ENCODE data around the gene MEN1. TPM values are rescaled to one million over a fixed set of nuclear protein-coding genes. Genes with fewer than 3 reads are reported as not detected.
A peak's percentile ranks its signal among the peaks of the same experiment; 100 is the strongest.
"Not testable (repeated sequence)": the region's sequence is repeated elsewhere in the genome, so short reads cannot be mapped to it uniquely, and the experiment has no call there.

Gene MEN1
- total RNA-seq, 2 donors from 2014 or later, result 33.8 to 36.3 TPM

DNA sequence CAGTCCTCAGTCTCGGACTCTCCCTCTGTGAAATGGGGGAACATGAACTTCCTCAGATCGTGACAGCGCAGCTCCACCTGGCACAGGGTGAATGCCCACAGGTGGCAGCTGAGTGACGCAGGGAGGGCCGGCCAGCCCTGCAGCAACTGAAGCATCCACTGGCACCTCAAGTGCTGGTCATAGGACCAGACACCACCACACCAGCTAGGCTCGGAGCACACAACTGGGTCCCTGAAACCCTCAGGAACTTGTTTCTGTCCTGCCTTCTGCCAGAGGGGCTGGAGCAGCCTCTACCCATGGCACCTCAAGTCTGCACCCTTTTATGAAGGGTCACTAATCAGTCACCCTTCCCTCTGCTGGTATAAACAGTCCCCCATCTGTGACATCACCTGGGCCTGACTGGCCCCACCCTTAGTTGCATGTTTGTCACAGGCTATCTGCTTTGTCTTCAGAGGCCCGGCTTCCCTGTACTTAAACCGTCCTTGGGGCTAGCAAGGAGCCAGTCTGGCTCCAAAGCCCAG lies 41.5 kb upstream of the MEN1 start:
- Mint-ChIP-seq H3K4me1 (ENCODE audit: low read depth) (peaks cover 96% of the 10 kb centered on the region), H3K9me3 (no peaks in the 10 kb centered on the region), H3K36me3 (ENCODE audit: insufficient read depth in 2 of 2) (peaks cover 14% of the 10 kb centered on the region in 2 donors), H3K4me3 (peak overlapping the region; percentile 67 to 91), H3K27me3 (ENCODE audit: low read depth) (no peaks in the 10 kb centered on the region), H3K27ac (peak overlapping the region; percentile 90)
- DNase-seq, result no peak
- peak in 1 of 2 donors; percentile 6 for ATAC-seq (replicated peaks in 1 of 2)

DNA sequence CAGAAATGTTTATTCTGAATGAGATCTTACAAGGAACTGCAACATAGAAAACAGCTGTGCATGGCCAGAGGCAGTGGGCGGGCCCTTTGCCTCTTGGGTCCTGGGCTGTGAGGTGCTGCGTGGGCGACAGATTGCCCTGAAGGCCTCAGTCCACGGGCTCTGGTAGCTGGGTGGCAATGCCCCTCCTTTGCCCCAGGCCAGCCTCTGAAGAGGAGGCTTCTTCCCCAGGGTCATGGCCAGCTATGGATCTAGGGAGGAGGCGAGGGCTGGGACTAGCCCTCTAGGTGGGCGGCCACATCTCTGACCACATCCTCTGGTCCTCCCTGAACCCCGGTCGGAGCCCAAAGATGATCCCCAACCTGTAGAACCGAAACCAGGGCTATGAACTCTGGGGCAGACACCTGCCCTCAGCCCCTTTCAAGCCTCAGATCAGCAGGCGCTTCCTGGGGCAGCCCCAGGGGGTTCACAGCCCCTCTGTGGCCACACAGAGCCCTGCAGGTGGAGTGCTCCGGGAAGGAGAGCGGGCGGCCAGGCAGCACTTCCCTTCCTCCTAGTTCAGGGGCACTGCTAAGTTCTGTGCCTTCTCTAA lies 40.7 kb upstream of the MEN1 start:
- Mint-ChIP-seq H3K4me1 (ENCODE audit: low read depth) (peaks cover 90% of the 10 kb centered on the region), H3K27me3 (ENCODE audit: low read depth) (no peaks in the 10 kb centered on the region), H3K36me3 (ENCODE audit: insufficient read depth in 2 of 2) (peaks cover 14% of the 10 kb centered on the region in 2 donors), H3K4me3 (peak overlapping the region; percentile 67 to 91), H3K27ac (peak overlapping the region; percentile 85), H3K9me3 (no peaks in the 10 kb centered on the region)
- DNase-seq (peak; percentile 76 to 80), ATAC-seq (replicated peaks in 1 of 2) (peak; percentile 58 to 66)

DNA sequence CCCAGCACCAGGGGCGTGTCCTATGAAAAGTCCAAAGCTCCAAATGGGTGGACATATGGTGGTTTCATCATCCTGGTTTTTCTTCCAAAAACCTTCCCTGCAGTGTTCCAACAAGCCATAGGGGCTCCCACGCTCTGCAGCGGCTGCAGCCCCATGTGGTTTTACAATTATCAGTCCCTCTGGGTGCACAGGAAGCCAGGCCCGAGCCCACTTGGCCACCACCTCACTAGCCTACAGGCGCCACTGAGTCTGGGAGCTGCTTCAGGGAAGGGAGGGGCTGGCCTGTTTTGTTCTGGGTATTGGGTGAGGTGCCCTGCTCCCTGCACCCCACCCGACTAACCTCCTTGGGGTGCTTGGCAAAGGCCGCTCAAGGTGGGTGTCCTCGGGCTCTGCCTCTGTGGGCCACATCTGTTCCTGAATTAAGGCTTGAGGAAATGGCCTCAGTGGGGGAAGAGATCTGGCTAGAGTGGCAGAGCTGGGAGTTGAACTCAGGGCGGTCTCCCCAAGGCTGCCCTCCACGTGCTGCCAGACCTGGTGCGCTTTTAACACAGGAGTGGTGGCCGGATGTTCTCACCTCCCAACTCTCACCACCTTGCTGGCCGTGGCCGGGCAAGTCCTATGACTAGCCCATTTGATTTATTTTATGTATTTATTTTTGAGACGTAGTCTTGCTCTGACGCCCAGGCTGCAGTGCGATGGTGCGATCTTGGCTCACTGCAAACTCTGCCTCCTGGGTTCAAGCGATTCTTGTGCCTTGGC lies 39.4 kb upstream of the MEN1 start:
- DNase-seq, result no peak
- Mint-ChIP-seq H3K27ac (no peak overlapping the region), H3K4me1 (ENCODE audit: low read depth) (peaks cover 84% of the 10 kb centered on the region), H3K9me3 (no peaks in the 10 kb centered on the region), H3K36me3 (ENCODE audit: insufficient read depth in 2 of 2) (peaks cover 6 to 8% of the 10 kb centered on the region in 2 donors), H3K4me3 (no peak overlapping the region), H3K27me3 (ENCODE audit: low read depth) (no peaks in the 10 kb centered on the region)
- no peak for ATAC-seq (replicated peaks in 1 of 2)

DNA sequence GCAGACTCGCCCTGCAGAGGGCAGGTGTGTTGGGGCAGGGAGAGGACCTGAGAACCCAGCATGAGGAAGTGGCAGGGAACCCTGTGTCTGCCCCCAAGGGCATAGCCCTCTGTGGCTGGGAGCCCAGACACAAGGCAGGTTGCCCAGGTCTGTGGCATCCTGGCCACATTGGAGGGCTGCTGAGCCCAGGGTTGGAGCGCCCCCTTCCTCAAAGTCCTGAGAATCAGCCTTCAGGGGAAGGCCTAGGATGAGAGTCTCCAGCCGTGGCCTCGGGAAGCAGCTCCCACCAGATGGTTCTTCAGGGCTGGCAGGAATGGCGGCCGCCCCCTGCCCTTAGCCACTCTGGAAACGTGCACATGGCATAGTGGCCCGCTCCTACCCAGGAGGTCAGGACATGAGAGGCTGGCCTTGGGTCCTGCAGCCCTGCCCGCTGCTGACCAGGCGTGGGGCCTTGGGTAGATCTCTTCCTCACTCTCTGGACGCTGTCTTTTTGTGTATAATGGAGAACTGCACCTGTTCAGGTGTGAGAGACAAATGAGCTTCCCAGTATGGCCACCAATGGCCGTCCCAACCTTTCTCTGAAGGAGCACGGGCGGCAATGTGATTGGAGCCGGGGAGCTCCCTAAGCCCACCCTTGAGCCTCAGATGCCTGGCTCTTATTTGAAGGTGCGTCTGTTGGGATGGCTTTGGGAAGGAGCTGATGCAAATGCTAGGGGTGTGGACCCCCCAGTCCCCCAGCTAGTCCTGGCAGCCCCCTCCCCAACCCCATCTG lies 38.7 kb upstream of the MEN1 start:
- ATAC-seq (replicated peaks in 1 of 2), result no peak
- DNase-seq, result no peak
- H3K27ac Mint-ChIP-seq, result no peak overlapping the region
- H3K36me3 Mint-ChIP-seq (ENCODE audit: insufficient read depth in 2 of 2), result peaks cover 2 to 3% of the 10 kb centered on the region in 2 donors
- H3K4me3 Mint-ChIP-seq, result no peak overlapping the region
- H3K9me3 Mint-ChIP-seq, result no peaks in the 10 kb centered on the region
- H3K4me1 Mint-ChIP-seq (ENCODE audit: low read depth), result peaks cover 77% of the 10 kb centered on the region
- H3K27me3 Mint-ChIP-seq (ENCODE audit: low read depth), result no peaks in the 10 kb centered on the region

DNA sequence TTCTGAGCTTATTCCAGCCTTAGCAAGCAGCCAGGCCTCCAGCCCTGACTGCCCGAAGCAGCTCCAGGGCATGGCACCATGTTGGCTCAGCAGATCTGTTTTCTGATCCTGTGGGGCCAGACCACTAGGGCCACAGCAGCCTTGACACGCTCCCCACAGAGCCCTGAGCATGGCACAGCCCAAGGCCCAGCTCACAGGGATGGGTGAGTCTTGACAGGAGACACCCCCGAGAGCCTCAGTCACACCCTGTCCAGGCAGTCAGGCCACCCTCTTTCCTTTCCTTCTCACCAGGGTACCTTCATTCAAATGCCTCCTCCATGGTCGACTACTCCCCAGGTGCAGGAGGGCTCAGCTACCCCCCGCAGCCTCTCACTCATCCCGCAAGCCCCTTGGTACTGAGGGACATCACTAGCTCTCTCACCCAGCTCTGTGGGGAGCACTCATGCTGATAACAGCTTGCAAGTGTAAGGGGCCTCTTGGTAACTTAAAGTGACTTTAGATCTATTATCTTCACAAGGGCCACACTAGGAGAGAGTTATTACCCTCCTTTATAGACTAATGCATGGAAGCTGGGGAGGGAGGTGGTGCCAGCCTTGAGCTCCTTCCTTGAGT lies 38.0 kb upstream of the MEN1 start:
- ATAC-seq (replicated peaks in 1 of 2) (no peak), DNase-seq (no peak)
- Mint-ChIP-seq H3K27me3 (ENCODE audit: low read depth) (no peaks in the 10 kb centered on the region), H3K36me3 (ENCODE audit: insufficient read depth in 2 of 2) (peaks cover 2 to 3% of the 10 kb centered on the region in 2 donors), H3K4me3 (no peak overlapping the region), H3K4me1 (ENCODE audit: low read depth) (peaks cover 77% of the 10 kb centered on the region), H3K27ac (peak overlapping the region; percentile 72), H3K9me3 (no peaks in the 10 kb centered on the region)

DNA sequence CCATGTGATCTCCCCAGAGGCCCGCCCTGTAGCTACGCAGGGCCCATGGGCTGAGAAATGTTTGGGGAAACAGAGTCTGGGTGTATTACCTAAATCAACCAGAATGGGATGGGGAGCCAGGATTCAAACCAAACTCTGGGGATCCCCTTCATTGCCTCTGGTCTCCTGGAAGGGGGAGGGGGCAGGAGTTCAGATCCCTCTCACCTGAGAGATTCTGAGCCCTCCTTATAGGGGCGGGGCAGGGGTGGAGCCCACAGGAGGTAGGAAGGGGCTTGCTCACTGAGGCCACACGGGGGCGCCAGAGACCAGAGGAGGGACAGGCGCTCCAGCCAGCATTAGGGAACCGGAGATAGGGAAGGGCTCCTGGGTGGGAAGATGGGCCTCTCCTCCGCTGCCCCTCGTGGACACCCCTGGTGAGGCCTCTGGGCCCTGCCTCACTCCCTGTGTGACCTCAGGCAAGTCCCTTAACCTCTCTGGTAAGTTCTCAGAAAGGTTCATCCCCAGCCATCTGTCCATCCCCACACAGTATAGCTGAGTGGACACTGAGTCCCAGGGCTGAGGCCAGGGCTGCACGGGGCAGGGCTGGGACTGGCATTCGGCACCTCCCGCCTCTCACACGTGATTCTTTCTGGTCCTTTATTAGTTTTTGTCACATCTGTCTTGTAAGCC lies 36.8 kb upstream of the MEN1 start:
- peaks cover 69% of the 10 kb centered on the region for H3K4me1 Mint-ChIP-seq (ENCODE audit: low read depth)
- peak overlapping the region; percentile 48 for H3K27ac Mint-ChIP-seq

DNA sequence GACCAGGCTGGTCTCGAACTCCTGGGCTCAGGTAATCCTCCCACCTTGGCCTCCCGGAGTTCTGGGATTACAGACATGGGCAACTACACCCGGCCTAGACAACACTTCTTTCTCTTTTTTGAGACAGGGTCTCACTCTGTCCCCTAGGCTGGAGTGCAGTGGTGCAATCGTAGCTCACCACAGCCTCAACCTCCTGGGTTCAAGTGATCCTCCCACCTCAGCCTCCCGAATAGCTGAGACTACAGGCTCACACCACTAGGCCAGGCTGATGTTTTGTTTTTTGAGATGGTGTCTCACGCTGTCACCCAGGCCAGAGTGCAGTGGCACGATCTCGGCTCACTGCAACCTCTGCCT lies 35.4 kb upstream of the MEN1 start:
- DNase-seq; H3K36me3 Mint-ChIP-seq (ENCODE audit: insufficient read depth in 2 of 2); H3K27me3 Mint-ChIP-seq (ENCODE audit: low read depth); ATAC-seq (replicated peaks in 1 of 2); H3K9me3 Mint-ChIP-seq; H3K27ac Mint-ChIP-seq: not testable (repeated sequence)
- Mint-ChIP-seq H3K4me3 (peak overlapping the region in 1 of 2 donors; percentile 83), H3K4me1 (ENCODE audit: low read depth) (peaks cover 56% of the 10 kb centered on the region)

More for the DNA sequence above, 36.8 kb upstream of the MEN1 start:
- Mint-ChIP-seq H3K27me3 (ENCODE audit: low read depth) (no peaks in the 10 kb centered on the region), H3K4me3 (no peak overlapping the region), H3K36me3 (ENCODE audit: insufficient read depth in 2 of 2) (no peaks in the 10 kb centered on the region), H3K9me3 (no peaks in the 10 kb centered on the region)
- DNase-seq, result peak; percentile 93 to 96
- ATAC-seq (replicated peaks in 1 of 2), result peak; percentile 64 to 68

DNA sequence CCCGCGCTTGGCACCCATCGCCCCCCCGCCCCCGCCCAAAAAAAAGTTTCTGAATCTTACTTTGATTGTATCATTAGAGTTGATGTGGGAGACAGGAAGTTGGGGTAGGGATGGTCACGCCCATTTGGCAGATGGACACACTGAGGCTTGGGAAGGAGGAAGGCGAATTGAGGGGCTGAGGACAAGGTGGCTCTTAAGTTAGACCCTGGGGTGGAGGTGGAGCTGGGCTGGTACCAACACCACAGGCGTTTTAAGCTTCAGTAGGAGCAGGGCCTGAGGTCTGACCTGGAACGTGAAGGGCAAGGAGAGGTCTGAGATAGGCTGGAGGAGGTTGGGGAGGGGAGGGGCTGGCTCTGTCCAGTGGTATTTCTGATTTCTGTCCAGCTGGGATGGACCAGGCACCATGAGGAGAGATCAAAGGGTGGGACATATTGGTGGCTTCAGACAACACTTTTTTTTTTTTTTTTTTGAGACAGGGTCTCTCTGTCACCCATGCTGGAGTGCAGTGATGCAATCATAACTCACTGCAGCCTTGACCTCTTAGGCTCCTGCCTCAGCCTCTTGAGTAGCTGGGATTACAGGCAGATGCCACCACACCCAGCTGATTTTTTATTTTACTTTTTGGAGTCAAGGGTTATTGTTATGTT lies 34.9 kb upstream of the MEN1 start:
- Mint-ChIP-seq H3K27me3 (ENCODE audit: low read depth) (no peaks in the 10 kb centered on the region), H3K9me3 (no peaks in the 10 kb centered on the region), H3K36me3 (ENCODE audit: insufficient read depth in 2 of 2) (no peaks in the 10 kb centered on the region), H3K4me3 (peak overlapping the region; percentile 55 to 83), H3K4me1 (ENCODE audit: low read depth) (peaks cover 51% of the 10 kb centered on the region), H3K27ac (no peak overlapping the region)
- ATAC-seq (replicated peaks in 1 of 2) (no peak), DNase-seq (no peak)

DNA sequence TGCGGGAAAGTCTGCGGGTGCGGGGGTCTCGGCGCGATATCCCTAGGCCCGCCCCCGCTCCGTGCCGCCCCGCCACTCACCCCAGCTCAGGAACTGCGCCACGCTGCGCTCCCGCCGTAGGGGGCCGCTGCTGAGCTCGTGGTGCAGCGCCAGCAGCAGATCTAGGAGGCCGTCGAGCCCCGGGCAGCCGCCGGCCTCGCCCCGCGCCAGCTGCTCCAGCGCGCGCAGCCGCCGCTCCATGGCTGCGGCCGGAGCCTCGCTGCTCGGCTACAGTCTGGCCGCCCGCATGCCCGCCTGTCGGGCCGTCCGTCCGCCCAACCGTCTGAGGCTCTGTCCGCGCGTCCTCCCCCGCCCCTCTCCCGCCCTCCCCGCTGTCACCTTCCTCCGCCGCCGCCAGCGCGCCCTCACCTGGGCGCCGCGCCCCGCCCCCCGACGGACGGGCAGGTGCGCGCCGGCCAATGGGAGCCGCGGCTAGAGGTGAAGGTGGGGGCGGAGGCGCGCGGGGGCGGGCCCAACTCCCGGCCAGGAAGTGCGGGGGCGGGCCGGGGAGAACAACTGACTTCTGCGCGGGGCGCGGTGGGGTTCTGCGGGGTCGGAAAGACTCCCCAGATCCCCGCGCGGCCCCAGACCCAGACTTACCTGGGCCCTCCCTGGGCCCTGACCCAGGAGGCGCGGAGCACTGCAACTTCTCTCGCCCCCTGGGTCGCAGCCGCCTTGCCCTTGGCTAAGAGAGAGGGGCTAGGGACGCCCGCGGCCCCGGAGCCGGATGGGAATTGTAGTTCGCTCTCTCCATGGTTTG lies 34.2 kb upstream of the MEN1 start, which contains the start of gene CDC42BPG:
Gene CDC42BPG, minus strand, starts transcription at position 324 of the 799 bp plus-strand sequence. Its CDS starts 84 bp downstream, at position 240.
- Mint-ChIP-seq H3K9me3 (no peaks in the 10 kb centered on the region), H3K27ac (peak within 1 kb of the TSS; percentile 67), H3K27me3 (ENCODE audit: low read depth) (no peaks in the 10 kb centered on the region), H3K4me1 (ENCODE audit: low read depth) (peaks cover 43% of the 10 kb centered on the region), H3K4me3 (peak within 1 kb of the TSS; percentile 83 to 86), H3K36me3 (ENCODE audit: insufficient read depth in 2 of 2) (no peaks in the 10 kb centered on the region)
- peak; percentile 72 to 74 for ATAC-seq (replicated peaks in 1 of 2)
- DNase-seq, result peak; percentile 79 to 81

DNA sequence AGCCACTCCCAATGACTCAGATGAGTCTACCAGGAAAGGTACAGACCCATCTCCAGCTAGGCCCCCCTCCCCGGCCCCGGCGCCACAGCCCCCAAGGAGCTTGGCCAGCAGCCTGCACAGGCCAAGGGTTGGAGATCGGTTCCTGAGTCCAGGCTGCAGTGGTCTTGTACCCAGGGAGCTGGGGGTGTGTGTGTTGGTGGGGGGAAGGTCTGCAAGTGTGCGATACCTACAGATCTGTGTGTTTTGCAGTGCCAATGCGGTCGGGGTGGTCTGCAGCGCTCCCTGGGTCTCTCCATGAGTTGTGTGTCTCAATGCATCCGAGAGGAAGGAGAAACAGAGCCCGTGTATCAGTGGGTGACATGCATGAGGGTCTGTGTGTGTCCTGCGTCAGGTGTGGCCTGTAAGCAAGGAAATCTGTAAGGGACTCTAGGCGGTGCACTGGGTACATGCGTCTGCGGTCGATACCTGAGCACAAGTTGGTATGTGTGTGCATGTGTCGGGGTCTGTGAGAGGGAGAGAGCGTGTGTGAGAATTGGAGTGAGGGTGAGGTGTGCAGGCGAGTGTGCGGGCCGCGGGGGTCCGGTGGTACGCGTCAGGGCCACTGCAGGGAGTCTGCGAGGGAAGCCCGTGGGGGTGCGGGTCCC lies 33.5 kb upstream of the MEN1 start:
- DNase-seq (no peak), ATAC-seq (replicated peaks in 1 of 2) (no peak)
- Mint-ChIP-seq H3K27ac (peak overlapping the region; percentile 67), H3K9me3 (no peaks in the 10 kb centered on the region), H3K27me3 (ENCODE audit: low read depth) (no peaks in the 10 kb centered on the region), H3K4me1 (ENCODE audit: low read depth) (peaks cover 36% of the 10 kb centered on the region), H3K36me3 (ENCODE audit: insufficient read depth in 2 of 2) (no peaks in the 10 kb centered on the region), H3K4me3 (peak overlapping the region; percentile 83 to 86)

Measured in activated T-cell treated with anti-CD3 and anti-CD28 coated beads, Interleukin-2, amount 50 U/mL, for 72 hours (primary cell).